ENCODE data around the gene IL2RA. TPM values are rescaled to one million over a fixed set of nuclear protein-coding genes. Genes with fewer than 3 reads are reported as not detected.
"Not testable (repeated sequence)": the region's sequence is repeated elsewhere in the genome, so short reads cannot be mapped to it uniquely, and the experiment has no call there.

The IL2RA gene
- total RNA-seq, 3 donors from 2014 or later, result 0.33 to 1.3 (median 0.88) TPM

DNA sequence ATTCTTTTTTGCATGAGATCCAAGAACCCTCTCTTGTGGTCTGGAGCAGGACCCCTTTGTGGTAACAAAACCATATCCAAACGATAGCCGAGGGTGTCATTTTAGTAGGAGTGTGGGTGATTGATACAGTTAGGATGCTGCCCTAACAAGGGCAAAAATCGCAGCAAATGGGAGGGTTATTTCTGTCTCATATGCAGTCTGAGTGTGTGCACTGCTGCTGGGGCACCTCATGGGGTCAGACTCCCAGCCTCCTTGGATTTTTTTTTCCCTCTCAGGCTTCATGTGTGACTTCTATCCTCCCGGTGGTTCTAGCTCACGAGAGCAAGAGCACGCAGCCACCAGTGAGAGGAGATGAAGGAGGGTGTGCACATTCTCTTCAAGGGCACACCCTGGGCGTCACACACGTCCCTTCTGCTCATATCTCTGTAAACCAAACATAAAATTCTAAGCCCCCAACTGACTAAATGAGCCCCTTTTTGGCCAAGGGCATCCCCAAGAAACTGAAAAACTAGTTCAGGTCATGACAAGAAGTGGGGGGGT lies 56.2 kb downstream of the IL2RA start:
- Histone ChIP-seq H3K27me3 (no peaks in the 10 kb centered on the region), H3K4me3 (no peak overlapping the region), H3K4me1 (no peaks in the 10 kb centered on the region), H3K9me3 (no peaks in the 10 kb centered on the region), H3K36me3 (no peaks in the 10 kb centered on the region), H3K27ac (no peak overlapping the region)
- TF ChIP-seq POLR2AphosphoS5 (IDR thresholded peaks at IDR 0.05) (no peak), POLR2A (IDR thresholded peaks at IDR 0.05) (no peak)
- TF ChIP-seq, protein P1, sequence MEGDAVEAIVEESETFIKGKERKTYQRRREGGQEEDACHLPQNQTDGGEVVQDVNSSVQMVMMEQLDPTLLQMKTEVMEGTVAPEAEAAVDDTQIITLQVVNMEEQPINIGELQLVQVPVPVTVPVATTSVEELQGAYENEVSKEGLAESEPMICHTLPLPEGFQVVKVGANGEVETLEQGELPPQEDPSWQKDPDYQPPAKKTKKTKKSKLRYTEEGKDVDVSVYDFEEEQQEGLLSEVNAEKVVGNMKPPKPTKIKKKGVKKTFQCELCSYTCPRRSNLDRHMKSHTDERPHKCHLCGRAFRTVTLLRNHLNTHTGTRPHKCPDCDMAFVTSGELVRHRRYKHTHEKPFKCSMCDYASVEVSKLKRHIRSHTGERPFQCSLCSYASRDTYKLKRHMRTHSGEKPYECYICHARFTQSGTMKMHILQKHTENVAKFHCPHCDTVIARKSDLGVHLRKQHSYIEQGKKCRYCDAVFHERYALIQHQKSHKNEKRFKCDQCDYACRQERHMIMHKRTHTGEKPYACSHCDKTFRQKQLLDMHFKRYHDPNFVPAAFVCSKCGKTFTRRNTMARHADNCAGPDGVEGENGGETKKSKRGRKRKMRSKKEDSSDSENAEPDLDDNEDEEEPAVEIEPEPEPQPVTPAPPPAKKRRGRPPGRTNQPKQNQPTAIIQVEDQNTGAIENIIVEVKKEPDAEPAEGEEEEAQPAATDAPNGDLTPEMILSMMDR (IDR thresholded peaks at IDR 0.05), result no peak
- no peak for DNase-seq (ENCODE audit: low spot score in 2 of 2)
- intact Hi-C loops (cut with DNase I; ENCODE audit: low total_unique reads), result no loop called here

DNA sequence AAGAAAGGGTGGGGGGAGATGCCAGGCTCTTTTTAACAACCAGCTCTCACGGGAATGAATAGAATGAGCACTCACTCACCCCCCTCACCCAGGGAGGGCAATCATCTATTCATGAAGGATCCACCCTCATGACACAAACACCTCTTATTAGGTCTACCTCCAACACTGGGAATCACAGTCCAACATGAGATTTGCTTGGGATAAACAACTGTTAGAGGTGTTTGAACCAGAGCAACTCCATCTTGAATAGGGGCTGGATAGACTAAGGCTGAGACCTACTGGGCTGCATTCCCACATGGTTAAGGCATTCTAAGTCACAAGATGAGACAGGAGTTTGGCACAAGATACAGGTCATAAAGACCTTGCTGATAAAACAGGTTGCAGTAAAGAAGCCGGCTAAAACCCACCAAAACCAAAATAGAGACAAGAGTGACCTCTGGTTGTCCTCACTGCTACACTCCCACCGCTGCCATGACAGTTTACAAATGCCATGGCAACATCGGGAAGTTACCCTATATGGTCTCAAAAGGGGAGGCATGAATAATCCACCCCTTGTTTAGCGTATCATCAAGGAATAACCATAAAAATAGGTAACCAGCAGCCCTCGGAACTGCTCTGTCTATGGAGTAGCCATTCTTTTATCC lies 56.9 kb downstream of the IL2RA start:
- H3K27ac ChIP-seq; intact Hi-C loops (cut with DNase I; ENCODE audit: low total_unique reads); H3K4me3 ChIP-seq: not testable (repeated sequence)

DNA sequence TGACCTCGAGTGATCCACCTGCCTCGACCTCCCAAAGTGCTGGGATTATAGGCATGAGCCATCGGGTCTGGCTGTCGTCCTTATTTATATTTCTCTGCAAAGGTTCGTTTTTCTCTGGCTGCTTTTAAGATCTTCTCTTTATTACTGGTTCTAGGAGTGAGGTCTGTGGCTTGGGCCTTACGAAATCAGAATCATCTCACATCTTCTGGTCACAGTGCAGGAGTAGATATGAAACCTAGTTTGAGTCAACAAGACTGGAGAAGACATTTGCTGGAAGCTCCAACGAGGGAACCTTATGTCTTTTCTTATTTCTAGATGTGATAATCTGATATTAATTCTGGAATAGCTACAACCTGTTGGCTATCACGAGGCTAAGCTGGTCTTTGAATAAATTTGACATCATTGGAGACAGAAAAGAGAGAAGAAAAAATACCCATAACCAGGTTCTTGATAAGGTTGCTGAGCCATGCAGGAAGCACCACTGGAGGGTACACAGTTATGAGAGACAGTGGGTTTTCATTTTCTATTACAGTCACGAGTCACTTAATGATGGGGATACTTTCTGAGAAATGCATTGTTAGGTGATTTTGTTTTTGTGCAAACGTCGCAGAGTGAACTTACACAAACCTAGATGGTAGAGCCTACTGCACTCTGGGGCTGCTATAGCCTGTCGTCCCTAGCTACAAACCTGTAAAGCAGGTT lies 59.2 kb downstream of the IL2RA start:
- no peak for DNase-seq (ENCODE audit: low spot score in 2 of 2)
- no peaks in the 10 kb centered on the region for H3K27me3 ChIP-seq
- intact Hi-C loops (cut with DNase I; ENCODE audit: low total_unique reads), result no loop called here

More for the DNA sequence above, 56.9 kb downstream of the IL2RA start:
- not testable (repeated sequence) for H3K9me3 ChIP-seq; H3K4me1 ChIP-seq; H3K27me3 ChIP-seq; DNase-seq (ENCODE audit: low spot score in 2 of 2); H3K36me3 ChIP-seq

DNA sequence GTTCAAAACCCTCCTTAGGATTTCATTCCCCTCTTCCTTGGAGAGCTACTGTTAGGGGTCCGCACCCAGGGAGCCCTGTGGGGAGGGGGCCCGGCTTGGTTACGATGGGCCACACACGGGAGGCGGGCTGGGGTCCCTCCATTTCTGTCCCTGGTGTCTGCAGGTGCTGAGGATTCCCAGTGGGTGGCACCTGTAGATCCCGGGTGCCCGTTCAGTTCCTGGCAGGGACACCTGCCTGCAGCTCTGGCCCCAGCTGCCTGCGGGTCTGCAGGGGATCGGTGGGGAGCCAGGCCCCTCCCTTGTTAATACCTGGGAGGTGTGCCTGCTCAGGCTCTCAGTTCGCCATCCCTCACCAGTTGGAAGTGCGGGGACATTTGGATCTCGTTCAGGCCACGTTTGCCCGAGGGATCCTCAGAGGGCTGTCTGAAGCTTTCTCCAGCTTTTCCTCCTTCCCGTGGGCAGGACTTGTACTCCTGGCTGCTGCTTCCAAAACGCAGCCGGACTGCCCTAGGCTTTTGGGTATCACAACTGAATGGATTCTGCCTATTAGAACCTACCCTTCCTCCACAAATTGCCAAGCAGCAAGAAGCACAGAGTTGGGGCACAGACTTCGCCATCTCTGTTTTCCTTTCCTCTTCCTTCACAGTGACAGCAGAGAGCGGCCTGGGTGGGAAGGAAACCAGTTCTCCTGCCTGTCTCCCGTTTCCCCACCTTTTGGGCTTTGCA lies 62.6 kb downstream of the IL2RA start:
- Histone ChIP-seq H3K4me1 (no peaks in the 10 kb centered on the region), H3K4me3 (peak overlapping the region in 1 of 3 donors; percentile 4), H3K27ac (no peak overlapping the region), H3K36me3 (no peaks in the 10 kb centered on the region), H3K9me3 (no peaks in the 10 kb centered on the region), H3K27me3 (no peaks in the 10 kb centered on the region)
- no peak for DNase-seq (ENCODE audit: low spot score in 2 of 2)
- TF ChIP-seq POLR2AphosphoS5 (IDR thresholded peaks at IDR 0.05) (no peak), POLR2A (IDR thresholded peaks at IDR 0.05) (no peak)
- TF ChIP-seq, protein P1 (IDR thresholded peaks at IDR 0.05), result no peak
- intact Hi-C loops (cut with DNase I; ENCODE audit: low total_unique reads), result no loop called here

More for the DNA sequence above, 59.2 kb downstream of the IL2RA start:
- Histone ChIP-seq H3K4me1 (no peaks in the 10 kb centered on the region), H3K36me3 (no peaks in the 10 kb centered on the region), H3K9me3 (no peaks in the 10 kb centered on the region), H3K27ac (no peak overlapping the region), H3K4me3 (no peak overlapping the region)
- TF ChIP-seq POLR2AphosphoS5 (IDR thresholded peaks at IDR 0.05), result no peak
- no peak for TF ChIP-seq POLR2A (IDR thresholded peaks at IDR 0.05)
- TF ChIP-seq, protein P1 (IDR thresholded peaks at IDR 0.05), result no peak

DNA sequence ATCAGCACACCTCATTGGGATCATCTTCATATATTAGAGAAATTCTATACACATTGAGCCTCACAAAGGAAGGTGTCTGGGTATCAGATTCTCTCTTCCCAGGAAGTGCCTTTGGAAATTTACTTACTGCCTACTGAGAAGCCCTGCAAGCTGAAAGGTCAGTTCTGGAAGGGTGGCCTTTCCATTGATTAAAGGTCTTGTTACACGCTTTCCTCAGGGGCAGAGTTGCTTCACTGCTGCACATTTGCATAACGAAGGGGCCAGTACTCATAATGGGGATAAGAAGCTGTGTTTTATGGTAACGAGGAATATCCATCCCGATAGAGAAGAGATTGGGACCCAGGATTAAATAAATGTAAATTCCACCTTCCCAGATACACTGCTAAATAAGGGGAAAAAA lies 65.5 kb downstream of the IL2RA start:
- H3K27ac ChIP-seq, result no peak overlapping the region
- TF ChIP-seq, protein P1 (IDR thresholded peaks at IDR 0.05), result no peak
- TF ChIP-seq POLR2AphosphoS5 (IDR thresholded peaks at IDR 0.05), result no peak
- TF ChIP-seq POLR2A (IDR thresholded peaks at IDR 0.05), result no peak
- H3K9me3 ChIP-seq, result peaks cover 0 to 9% of the 10 kb centered on the region in 2 donors
- H3K4me1 ChIP-seq, result no peaks in the 10 kb centered on the region
- intact Hi-C loops (cut with DNase I; ENCODE audit: low total_unique reads), result no loop called here
- DNase-seq (ENCODE audit: low spot score in 2 of 2), result no peak
- no peak overlapping the region for H3K4me3 ChIP-seq
- no peaks in the 10 kb centered on the region for H3K27me3 ChIP-seq
- no peaks in the 10 kb centered on the region for H3K36me3 ChIP-seq

Data from breast epithelium (tissue), 4 donors.